ENCODE data around the gene TMCC3.

GRCh38 chr12:94687891-94688290 is 37.5 kb upstream of the TMCC3 start:
- TF ChIP-seq YY1 (IDR thresholded peaks at IDR 0.05) (no peak), RAD21 (IDR thresholded peaks at IDR 0.05) (no peak), TAF1 (conservative IDR thresholded peaks at IDR 0.05) (no peak), ZBTB33 (IDR thresholded peaks at IDR 0.05) (no peak), GABPA (IDR thresholded peaks at IDR 0.05 in 1 of 2, conservative IDR thresholded peaks at IDR 0.05 in 1 of 2) (no peak), ATF3 (IDR thresholded peaks at IDR 0.05) (no peak), MAX (IDR thresholded peaks at IDR 0.05) (no peak), SP1 (IDR thresholded peaks at IDR 0.05) (no peak)
- TF ChIP-seq, protein P1, sequence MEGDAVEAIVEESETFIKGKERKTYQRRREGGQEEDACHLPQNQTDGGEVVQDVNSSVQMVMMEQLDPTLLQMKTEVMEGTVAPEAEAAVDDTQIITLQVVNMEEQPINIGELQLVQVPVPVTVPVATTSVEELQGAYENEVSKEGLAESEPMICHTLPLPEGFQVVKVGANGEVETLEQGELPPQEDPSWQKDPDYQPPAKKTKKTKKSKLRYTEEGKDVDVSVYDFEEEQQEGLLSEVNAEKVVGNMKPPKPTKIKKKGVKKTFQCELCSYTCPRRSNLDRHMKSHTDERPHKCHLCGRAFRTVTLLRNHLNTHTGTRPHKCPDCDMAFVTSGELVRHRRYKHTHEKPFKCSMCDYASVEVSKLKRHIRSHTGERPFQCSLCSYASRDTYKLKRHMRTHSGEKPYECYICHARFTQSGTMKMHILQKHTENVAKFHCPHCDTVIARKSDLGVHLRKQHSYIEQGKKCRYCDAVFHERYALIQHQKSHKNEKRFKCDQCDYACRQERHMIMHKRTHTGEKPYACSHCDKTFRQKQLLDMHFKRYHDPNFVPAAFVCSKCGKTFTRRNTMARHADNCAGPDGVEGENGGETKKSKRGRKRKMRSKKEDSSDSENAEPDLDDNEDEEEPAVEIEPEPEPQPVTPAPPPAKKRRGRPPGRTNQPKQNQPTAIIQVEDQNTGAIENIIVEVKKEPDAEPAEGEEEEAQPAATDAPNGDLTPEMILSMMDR (IDR thresholded peaks at IDR 0.05; ENCODE audit: low read depth, low read length, missing input control): no peak

Measured in liver (tissue), 3 donors.